GM18526 (cell line): ENCODE results near the gene EMSY.

Source experiments
- POLR2A ChIP-seq: IDR thresholded peaks from 3 replicates; pipeline ENCODE4 v1.6.1; 2011; ENCODE audit not compliant: insufficient read length; ENCODE audit errors: extremely low read depth

The EMSY gene

DNA sequence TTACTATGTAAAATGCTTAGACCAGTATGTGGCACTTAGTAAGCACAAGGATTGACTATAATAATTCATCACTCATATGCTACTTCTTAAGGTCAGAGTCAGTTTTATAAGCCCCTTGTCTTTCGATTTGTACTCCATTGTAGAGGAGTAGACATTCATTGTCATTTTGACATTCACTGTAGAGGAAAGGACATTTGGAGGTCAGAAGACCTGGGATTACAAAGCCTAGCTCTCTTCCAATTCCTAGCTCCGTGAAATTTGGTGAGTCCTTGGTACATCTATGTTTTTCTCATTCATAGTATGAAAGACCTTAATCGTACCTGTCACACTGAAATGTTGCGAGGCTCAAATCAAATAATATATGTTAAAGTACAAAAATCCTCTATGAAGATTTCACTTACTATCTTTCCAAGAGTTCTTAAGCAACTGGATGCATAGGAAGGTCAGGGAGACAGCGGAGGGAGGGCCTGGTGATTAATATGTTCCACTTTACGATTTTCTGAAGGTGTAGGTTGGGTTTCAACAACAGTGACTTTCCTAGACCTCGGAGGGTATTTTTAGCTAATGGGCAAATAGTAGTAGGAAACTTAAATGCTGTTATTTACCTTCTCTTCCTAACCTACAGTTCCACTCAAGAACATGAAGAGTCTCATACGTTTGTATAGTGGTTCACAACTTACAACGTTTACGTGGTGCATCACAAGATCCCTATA, 1.4 kb upstream of the EMSY start:
- no peak for TF ChIP-seq POLR2A

DNA sequence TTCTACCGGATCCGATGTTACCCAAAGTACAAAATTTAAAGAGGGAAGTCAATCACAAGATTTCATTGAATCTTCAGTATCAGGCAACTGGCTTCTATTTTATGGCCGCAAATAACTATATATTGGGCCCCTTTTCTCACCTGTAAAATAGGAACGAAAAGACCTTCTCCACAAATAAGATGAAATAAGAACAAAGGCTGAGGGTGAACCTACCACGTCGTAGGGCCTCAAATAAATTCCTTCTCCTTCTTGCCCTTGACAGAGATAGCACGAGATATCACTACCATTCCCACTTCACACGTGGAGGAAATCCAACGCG, 794 bp upstream of the EMSY start:
- no peak for TF ChIP-seq POLR2A

DNA sequence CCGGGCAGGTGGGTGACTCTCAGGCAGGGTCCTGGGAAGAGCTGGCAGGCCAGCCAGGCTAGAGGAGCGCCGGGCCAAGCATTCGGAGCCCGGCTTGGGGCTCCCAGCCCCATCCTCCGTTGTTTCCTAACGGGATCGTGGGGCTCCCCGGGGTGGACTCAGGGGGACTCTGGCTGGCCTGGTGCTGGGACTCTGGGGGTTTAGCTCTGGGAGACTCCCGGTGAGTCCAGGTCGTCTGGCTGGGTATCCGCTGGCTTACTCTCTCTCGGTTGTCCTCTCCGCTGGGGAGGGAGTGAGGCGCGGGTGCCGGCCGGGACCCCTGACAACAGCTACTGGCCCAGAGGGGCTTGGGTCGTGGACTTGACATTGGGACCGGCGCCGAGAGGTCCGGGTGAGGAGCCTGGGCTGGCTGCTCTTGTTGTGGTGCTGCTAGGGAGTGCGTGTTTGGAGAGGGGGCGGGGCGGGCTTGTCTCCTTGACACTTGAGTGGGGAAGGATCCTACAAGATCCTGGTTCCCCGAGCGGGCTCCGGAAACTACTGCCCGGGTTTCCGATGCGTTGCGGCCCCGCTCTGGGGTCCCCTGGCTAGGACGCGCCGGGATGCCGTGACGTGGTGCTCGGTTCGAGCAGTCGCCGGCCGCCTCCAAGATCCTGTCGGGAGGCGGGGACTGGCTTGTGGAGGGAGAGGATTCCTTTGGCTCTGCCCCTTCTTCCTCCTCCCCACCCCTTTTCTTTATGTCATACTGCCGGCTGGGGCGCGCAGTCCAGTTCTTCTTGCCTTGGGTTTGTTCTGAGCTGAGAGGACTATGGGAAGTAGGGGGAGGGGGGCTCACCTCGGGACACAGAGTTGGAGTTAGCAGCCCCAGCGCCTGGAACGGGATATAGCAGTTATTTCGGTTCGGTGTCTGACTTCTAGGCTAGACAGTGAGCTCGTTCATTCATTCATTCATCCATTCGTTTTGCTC, 585 bp downstream of the EMSY start:
- no peak for TF ChIP-seq POLR2A

DNA sequence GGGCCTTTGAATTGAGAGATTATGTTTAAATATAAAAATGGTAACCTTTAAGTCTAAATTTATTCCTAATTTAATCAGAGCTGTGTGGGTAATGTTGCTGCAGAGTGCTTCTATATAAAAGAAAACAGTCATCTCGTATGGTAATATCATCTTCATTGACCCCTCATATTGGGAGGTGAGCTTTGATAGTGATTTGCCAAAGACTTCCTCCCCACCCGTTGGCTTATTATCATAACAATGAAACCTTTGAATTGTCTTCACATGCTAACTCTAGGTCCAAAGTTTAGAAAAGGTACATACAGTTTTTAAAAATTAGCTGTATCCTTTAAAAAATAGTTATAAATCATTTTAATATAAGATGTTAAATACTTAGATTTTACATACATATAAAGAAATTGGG, 3.7 kb downstream of the EMSY start:
- TF ChIP-seq POLR2A, result no peak

DNA sequence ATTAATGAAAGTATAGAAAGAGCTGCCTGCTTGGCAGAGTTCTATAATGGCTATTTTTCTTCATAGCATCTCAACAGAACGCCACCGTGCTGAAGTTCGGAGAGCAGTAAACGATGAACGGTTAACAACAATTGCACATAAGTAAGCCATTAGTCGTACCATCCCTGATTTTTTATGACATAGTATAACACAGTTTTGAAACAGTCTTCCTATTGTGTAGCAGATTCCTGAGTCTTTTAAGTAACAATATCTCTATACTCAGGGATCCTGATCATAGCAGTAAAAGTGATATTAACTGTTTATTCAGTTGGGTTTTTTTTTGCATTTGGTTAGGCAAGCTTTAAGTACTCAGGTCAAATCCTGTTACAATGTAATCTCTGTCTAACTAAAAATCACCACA, 8.4 kb downstream of the EMSY start:
- TF ChIP-seq POLR2A, result no peak

DNA sequence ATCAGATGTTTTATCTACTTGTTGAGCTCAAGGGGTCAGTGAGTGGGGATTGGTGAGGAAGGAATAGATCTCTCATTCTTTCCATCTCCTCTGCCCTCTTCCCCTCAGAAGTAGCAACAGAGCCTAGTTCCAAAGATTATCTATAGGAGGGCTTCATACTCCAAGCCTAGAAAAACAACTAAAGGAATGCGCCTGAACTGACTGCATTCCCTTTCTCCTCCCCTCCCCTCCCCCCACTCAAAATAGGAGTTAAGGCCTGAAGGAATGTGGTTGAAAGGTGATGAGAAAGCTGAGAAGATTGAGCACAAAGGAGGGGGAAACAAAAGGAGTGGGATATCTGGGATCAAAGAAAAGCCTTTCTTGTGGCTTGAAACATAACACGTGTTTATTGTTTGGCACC, 10.5 kb downstream of the EMSY start:
- no peak for TF ChIP-seq POLR2A

DNA sequence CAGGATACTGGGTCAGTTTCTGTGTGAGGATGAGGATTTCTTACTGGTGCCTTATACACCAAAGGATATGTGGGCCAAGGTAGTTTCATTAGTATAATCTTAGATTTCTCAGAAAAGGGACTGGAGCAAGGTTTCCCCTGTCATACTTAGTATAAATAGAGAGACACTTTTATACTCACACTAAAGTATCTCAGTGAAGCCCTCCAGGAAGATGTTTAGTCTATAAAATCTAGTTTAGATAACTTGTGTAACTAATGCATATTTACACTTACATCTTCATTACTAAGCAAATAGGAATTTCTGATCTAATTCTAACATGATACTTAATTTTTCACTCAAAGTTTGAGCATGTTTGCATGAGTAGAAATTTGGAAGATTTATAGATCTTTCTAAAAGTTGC, 11.1 kb downstream of the EMSY start:
- TF ChIP-seq POLR2A, result no peak

DNA sequence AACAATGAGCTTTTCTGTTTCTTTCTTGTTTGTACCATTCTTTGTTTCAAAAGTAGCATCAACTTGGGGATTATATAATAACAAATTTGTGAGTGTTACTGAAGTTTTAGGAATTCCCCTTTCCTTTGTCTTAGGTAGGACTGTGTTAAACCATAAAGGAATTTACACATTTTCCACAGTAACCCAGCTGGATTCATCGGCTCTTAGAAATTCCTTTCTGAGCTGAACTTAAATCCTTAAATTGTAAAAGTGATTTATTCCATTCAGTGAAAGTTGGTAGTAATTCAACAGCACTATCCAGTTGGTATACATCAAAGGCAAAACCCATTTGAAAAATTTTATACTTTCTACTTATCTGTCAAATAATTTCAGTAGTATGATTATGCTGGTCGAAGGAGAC, 11.8 kb downstream of the EMSY start:
- TF ChIP-seq POLR2A, result no peak

DNA sequence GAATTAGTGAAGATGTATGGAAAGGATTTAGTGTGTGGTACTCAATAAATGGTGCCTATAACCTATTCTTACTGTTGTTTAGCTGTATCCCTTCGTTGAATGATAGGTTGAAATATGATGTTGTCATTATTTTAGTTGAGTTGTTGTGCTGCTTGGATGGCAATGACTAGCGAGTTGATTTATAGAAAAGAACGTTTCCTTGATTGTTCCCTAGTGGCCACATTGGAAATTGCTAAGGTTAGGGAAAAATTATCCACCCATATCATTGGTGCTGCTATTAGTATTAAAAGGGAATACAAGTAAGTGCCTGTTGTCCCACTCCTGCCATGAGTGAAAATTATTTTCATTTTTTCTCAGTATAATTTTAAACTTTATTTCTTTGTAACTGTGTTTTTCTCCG, 14.5 kb downstream of the EMSY start:
- no peak for TF ChIP-seq POLR2A

DNA sequence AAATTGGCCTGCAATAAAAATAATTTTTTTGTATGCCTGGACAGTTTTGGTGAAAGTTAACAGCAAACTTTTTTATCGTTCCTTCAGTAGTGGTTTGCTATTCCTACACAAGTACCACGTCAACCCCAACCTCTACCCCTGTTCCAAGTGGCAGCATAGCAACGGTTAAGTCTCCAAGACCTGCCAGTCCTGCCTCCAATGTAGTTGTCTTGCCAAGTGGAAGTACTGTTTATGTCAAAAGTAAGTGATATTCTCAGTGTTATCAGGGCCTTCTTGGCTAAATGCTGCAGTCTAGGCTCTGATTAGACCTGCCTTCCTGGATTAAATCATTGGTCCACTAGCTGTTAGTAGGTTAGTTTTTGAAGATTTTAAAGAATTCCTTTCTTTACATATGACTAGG, 15.0 kb downstream of the EMSY start:
- TF ChIP-seq POLR2A, result no peak

DNA sequence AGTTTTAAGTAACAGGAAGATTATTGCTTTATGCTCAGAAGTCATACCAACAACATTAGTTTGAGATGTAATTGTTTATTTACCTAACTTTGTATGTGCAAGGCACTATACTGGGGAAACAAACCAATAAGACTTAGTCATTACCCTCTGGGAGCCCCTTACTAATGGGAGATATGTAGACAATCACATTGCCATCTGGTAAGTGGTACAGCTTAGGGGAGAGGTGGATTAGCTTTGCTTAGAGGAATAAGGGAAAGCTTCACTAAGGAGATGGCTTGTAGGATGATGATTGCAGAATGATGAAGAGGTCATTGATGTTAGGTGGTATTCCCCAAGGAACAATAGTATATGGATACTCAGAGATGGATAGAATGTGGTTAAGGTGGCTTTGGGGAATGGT, 17.5 kb downstream of the EMSY start:
- no peak for TF ChIP-seq POLR2A

DNA sequence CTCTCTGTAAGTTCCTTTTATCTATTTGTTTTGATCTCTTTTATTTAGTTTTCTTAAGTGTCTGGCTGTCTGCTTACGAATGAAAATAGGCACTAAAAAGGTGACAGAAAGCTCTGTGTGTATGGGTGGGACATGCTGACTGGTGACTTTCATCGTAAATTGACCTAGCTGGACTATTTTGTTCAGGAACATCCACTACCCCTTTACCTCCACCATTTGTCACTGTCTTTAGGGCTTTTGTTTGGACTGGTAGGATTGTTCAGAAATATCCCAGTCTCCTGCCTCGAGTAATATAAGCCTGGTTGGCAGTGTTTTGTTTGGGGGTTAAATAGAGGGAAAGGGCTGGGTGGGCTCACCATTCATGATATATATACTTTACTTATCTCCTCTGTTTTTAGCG, 20.9 kb downstream of the EMSY start:
- TF ChIP-seq POLR2A, result no peak

DNA sequence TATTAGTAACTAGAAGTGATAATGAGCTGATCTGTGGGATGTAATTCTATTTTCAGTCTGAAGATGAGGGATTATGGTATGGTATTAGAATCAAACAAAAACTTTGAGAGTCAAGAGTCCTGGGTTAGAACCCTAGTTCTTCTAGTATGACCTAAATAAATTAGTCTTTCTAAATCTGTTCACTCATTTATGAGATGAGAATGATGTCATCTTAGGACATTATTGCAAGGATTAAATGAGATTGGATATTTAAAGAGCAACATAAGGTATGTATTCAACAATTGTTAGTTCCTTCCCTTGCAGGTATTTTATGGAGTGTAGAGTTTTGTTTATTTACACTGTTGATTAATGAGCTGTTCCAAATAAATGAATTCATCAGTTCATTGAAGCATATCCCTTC, 21.8 kb downstream of the EMSY start:
- no peak for TF ChIP-seq POLR2A

DNA sequence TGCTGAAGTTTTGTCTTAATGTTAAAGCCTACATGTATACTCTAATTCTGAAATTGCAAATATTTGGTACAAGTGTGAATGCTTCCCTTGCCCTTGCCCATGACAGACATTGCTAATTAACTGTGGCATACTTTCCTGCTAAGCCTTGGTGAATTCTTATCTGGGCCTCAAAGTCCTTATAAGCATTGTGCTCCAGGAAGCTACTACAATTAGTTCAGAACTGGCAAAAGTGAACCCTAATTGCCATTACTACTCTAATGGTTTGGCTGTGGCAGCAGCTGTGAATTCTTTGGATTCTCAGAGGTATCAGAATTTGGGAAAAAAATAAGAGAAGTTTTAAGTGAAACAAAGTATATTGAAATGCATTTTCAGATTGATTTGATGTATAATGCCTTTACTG, 24.3 kb downstream of the EMSY start:
- no peak for TF ChIP-seq POLR2A

DNA sequence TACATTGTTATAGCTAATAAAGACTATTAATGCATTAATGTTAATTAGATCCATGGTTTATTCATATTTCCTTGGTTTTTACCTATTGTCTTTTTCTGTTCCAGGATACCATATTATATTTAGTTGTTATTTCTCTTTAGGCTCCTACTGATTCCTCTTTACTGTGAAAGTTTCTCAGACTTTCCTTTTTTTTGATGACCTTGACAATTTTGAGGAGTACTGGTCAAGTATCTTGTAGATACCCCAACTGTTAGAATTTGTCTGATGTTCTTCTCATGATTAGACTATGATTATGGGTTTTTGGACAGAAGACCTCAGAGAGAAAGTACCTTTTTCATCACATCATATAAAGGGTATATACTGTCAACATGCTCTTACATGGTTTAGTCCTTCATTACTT, 26.6 kb downstream of the EMSY start:
- no peak for TF ChIP-seq POLR2A

DNA sequence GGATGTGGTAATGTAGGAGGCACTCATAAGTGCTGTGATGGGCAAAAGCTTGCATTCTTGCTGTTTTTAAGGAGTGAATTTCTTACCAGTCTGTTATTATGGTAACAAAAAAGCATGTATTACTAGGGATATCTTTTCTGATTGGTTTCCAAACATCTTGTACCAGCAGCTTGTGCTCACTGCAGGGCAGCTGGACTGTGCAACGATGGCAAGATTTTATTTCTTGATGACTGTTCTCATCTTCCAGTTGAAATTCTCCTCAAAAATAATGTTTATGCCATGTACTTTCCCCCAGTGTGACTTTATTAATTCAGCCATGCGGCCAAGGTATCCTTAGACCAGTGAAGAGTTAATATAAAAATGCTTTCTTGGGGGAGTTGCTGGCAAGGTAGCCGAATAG, 35.4 kb downstream of the EMSY start:
- no peak for TF ChIP-seq POLR2A

DNA sequence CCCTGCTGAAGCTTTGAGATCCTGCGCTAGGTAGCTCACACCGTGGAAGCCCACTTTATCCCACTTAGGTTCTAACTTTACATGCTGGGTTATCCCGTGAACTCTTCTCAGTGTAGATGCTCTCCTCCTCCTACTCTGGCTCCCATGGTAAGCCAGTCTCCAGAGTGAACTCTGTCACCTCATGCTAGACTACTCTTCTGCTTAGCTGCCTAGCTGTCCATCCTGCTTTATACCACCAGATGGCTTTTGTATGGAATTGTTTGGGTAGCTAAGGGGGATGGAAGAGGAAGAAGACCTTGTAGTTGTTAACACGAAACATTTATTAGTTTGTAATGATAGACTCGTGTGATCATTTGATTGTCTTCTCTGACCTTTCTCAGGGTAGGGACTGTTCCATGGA, 46.8 kb downstream of the EMSY start:
- no peak for TF ChIP-seq POLR2A
